Epidermal melanocyte (primary cell): ENCODE data around the gene MANF.
A peak's percentile ranks its signal among the peaks of the same experiment; 100 is the strongest.

Source experiments
- DNase-seq: peaks from one replicate; pipeline ENCODE4 v3.0.0; 2011; ENCODE audit warnings: low spot score; ENCODE audit not compliant: insufficient read length

The MANF gene

DNA sequence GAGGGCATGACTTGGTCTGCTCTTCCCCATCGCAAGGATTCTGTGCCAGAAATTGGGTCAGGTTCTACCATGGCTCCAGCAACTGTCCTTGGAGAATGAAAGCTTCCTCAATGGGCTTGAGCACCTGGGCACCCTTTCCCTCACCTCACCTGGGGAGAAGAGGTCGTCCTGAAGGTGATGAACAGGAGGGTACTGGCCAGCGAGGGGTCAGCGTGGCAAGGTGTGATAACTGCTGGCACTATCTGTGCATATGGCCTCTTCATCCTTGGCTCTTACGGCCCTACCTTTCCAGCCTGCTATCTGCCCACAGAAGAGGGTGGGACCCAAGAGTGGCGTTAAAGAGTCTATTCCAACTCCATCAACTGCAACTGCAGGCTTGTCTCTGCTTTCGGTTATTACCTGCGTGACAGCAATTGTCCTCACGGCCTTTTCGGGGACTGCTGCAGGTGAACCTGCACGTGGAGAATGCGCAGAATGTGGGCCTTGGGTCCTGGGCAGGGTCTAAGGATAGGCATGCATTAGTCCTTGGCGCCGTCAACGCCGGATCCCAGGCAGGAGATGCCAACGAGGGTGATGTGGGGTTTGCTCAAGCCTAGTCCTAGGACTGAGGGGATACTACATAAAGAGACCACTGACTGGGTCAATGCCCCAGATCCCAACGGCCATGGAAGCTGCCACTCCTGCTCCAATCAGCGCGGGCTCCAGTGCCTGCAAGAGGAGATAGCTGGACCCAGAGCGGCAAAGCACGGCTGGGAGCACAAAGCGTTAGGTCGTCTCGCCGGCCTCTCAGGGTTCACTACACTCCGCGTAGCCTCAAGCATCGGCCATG, 5.4 kb downstream of the MANF start:
- no peak for DNase-seq

DNA sequence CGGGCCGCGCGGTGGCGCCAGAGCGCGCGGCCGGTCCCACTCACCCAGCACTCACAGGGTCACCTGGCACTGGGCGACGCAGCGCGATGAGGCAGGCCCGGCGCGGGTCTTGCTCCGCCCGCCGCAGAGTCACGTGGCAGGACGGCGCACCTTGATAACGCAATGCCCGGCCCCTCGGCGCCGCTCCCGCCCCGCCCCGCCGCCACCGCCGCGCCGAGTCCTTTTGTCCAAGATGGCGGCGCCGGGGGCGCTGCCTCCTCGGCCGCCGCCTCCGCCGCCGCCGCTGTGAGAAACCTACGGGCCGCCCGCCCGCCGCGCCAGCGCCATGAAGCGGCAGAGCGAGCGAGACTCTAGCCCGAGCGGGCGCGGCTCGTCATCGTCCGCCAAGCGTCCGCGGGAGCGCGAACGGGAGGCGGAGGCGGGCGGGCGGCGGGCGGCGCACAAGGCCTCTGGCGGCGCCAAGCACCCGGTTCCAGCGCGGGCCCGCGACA, 6.0 kb downstream of the MANF start, which contains the start of gene RBM15B:
Gene RBM15B, plus strand, starts transcription at position 211 of the 491 bp plus-strand sequence. Its CDS starts 115 bp downstream, at position 326.
- peak; percentile 97 for DNase-seq

DNA sequence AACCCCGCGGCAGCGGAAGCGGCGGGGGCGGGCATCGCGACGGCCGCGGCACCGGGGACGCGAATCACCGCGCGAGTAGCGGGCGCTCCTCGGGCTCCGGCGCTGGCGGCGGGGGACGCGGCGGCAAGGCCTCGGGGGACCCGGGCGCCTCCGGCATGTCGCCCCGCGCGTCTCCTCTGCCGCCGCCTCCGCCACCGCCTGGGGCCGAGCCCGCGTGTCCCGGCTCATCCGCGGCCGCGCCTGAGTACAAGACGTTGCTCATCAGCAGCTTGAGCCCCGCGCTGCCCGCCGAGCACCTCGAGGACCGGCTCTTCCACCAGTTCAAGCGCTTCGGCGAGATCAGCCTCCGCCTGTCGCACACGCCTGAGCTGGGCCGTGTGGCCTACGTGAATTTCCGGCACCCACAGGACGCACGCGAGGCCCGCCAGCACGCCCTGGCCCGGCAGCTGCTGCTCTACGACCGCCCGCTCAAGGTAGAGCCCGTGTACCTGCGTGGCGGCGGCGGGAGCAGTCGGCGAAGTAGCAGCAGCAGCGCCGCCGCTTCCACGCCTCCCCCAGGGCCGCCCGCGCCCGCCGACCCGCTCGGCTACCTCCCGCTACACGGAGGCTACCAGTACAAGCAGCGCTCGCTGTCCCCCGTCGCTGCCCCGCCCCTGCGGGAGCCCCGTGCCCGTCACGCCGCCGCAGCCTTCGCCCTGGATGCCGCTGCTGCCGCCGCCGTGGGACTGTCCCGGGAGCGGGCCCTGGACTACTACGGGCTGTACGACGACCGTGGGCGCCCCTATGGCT, 6.7 kb downstream of the MANF start:
- no peak for DNase-seq

DNA sequence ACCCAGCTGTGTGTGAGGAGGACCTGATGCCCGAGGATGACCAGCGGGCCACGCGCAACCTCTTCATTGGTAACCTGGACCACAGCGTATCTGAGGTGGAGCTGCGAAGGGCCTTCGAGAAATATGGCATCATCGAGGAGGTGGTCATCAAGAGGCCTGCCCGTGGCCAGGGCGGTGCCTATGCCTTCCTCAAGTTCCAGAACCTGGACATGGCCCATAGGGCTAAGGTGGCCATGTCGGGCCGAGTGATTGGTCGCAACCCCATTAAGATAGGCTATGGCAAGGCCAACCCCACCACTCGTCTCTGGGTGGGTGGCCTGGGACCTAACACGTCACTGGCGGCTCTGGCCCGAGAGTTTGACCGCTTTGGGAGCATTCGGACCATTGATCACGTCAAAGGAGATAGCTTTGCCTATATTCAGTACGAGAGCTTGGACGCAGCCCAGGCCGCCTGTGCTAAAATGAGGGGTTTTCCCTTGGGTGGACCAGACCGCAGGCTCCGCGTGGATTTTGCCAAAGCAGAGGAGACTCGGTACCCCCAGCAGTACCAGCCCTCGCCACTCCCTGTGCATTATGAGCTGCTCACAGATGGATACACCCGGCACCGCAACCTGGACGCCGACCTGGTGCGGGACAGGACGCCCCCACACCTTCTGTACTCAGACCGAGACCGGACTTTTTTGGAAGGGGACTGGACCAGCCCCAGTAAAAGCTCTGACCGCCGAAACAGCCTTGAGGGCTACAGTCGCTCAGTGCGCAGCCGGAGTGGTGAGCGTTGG, 7.5 kb downstream of the MANF start:
- DNase-seq, result no peak

DNA sequence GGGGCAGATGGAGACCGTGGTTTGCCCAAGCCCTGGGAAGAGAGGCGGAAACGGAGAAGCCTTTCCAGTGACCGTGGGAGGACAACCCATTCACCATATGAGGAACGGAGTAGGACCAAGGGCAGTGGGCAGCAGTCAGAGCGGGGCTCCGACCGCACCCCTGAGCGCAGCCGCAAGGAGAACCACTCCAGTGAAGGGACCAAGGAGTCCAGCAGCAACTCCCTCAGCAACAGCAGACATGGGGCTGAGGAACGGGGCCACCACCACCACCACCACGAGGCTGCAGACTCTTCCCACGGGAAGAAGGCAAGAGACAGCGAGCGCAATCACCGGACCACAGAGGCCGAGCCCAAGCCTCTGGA, 8.0 kb downstream of the MANF start:
- no peak for DNase-seq

DNA sequence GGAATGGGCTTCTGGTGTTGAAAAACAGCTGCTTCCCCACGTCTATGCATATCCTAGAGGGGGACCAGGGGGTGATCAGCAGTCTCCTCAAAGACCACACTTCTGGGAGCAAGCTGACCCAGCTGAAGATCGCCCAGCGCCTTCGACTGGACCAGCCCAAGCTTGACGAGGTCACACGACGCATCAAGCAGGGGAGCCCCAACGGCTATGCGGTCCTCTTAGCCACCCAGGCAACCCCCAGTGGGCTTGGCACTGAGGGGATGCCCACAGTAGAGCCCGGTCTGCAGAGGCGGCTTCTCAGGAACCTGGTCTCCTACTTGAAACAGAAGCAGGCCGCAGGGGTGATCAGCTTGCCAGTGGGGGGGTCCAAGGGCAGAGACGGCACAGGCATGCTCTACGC, 8.5 kb downstream of the MANF start:
- DNase-seq, result no peak

DNA sequence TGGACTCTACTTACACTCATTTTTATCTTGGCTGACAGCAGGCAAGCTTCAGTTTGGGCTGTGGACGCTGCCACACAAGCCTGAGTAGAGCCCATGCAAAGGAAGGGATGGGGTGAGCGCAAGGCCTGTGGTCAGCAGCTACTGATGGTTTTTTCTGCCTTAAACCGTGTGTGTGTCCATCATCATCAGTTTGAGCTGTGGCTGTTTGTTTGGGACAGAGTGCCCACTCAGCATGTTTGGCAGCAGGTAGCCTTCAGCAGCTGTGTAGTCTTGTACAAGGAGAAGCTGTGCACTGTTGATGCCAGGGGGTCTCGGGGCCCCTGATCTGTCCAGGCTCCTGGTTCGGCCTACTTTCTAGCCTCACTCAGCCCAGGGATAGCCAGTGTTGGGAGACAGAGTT, 9.4 kb downstream of the MANF start:
- DNase-seq, result no peak

DNA sequence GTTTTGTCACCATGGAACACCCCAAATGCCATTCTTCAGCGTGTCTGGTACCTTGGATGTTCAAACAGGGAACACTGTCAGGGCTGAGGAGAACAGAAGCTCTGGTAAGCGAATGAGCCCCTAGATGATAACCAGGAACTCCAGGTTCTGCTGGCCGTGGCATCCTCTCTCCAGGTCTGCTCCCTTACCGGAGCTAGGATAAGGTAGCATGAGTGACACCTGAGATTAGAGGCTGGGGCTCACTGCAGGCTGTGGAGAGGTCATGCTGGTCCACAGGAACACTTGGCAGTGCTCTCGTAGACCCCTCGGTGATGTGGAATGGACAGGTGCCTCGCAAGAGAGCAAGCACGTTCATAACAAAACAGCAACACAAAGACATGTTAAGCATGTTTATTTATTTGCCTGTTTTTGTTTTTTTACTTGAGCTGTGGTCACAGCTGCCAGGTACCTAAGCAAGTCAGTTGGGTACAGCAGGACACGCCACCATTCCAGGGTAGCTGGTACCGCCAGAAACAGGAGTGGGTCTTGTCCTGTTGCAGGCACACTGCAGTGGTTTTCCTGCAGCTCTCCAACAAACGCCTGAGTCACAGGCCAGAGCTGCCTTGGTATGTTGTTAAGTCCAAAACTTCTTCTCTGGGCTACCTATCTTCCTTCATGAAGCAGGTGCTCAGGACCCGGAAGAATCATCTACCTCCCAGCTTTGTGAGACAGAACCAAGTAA, 10.6 kb downstream of the MANF start:
- DNase-seq, result no peak

DNA sequence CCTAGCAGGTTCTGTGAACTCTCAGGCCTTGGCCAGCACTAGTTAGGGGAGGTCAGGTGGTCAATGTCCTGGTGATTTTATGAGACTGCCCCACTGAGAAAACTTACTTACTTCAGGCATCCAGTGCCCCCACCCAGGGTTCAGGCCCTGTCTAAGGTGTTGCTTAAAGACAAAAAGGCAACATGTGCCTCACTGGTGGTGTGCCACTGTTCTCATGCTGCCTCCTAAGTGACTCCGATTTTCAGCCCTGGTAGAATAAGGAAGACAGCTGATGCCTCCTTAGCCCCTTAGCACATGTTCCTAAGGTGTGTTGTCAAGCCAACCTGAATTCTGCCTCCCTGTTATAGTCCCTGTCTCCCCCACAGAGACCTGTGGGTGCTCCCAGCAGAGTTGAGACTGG, 11.3 kb downstream of the MANF start:
- no peak for DNase-seq

DNA sequence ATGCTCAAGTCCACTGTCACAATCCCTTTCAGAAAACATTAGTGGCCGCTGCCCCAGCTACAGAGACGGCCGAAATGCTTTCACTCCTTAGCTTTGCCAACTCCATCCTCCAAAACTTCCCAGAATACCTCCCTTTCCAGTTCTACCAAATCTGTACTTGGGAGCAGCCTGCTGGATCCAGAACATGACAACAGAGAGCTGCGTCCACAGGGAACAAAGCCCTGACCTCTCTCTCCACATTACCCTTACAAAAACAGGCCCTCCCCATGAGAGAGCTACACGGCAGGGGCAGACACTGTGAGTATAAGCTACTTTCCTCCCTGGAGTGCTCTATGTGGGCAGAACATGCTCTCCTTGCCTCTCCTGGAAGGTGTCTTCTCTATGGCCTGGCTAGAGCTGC, 12.3 kb downstream of the MANF start:
- DNase-seq, result no peak

DNA sequence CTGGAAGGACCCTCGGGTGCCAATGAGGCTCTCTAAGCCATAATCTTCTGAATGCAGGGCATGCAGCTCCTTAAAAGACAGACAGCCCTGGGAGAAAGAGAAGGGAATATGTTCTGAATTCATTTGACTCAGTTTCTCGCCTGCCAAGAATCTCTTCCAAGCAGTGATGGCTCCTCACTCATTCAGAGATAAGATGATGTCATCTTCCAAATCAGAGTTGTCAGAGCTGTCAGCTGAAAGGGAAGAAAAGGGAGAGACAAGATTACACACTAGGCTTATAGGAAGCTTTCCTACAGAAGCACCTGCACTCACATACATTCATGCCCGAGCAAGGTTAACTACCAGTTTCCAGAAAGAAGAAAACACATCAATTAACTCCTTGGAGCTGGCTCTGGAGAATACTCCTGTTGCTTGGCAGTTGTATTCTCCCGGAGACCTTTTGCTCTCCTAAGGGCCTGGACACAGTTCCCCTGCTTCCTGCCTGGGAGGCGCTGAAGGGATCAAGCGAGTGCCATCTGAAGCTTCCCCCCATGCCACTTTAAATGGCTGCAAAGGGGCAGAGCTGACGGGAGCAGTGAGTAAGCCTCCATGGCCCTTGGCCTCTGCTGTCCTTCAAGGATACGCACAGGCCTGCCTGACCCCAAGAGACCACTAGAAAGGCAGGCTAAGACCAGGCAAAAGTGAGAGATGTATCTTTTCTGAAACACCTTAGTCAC, 13.7 kb downstream of the MANF start:
- DNase-seq, result no peak

DNA sequence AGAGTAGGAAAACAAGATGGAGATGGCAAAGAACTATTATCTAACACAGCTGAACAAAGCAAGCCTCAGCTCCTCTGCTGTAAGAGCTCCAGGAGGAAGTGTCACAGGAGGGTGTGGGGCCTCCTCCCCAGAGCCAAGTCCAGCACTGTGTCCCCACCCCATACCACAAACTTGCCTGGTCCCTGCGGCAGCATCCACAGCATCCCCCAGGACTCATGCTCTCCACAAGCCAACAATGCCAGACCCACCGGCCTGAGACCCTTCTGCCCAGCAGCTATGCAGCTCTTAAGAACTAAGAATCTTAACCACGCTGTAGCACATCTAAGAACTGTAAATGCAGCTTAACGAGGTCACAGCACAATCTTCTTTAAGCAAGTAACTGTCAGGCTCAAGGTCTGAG, 15.1 kb downstream of the MANF start:
- no peak for DNase-seq

DNA sequence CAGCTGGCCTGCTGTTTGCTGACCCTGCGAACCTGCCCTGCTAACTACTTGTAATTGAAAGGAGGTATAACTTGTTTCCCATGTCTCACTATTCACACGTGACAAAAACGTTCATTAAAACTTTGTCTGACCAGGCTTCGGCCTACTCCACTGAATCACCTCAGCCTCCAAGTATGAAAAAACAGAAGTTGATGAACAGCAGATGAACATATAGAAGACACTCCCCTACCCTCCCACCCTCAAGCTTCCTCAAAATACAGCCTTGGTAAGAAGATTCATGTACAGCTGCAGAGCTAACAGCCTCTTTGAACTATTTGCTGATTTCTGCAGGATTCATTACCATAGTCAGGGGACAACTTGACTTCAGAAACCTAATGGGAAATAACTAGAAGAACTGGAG, 16.6 kb downstream of the MANF start:
- no peak for DNase-seq

DNA sequence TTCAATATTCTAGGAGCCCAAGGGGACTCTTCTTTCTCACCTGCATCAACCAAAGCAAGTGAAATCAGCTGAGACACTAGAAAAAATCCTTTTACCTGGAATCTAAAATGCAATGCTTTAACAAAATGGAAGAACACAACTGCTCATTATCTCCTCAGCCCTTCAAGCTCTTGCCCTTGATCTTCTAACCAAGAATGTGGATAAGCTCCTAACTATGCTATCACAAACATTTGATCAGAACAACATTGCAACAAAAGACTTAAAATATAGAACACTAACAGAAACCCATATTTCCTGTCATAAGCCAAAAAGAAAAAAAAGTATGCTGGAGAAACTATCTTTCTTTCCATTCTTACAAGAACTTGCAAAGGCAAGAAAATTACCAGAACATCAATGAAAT, 18.6 kb downstream of the MANF start:
- DNase-seq, result no peak

DNA sequence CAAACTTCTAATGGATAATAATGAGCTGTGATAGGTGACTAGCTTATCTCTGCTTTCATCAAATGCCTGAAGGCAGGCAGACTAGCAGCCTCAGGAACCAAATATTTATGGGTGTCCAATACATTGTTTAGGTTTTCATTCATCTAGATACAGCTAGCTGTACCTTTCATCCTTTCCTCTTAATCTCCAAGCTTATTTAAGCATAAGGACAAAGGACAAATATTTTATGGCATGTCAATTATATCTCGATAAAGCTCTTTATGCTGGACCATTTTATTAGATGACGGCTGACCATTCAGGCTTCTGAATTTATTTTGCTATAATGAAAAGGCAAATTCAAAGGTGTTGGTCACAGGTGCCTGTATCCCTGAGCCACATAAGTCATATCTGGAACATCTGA, 22.9 kb downstream of the MANF start:
- no peak for DNase-seq

DNA sequence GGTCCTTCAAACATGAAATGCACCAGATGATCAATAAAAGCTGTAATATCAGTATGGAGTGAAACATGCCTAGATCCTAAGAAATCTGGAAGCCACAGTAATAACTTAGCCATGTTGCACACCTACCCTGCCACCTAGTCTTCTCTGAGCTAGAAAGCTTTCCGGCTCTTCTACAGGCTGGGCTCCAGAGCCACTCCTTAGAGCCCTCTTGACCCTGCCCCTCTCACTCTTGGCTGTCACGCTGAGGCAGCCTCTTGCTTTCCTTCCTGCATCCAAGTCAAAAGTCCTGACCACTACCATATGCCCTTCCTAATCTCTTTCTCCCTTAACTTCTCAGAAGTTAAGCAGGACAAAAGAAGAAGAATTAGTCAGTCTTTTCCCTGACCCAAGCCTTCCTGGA, 23.7 kb downstream of the MANF start:
- DNase-seq, result no peak

DNA sequence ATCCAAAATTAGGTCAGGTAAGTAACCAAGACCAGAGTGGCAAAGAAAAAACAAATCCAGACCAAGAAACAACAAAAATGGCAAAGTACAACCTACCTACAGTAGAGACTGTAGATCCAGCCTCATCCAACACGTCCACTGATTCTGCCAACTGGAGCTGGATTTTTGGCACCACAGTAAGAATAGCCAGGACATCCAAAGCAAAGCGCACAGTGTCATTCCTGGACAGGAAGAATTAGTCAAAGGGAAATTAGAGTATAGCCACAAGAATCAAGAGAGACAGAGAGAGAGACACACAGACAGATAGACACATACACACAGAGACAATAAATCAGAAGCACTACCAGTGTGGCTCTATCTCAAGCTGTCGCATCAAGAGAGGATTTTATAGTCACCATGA, 37.1 kb downstream of the MANF start:
- no peak for DNase-seq

DNA sequence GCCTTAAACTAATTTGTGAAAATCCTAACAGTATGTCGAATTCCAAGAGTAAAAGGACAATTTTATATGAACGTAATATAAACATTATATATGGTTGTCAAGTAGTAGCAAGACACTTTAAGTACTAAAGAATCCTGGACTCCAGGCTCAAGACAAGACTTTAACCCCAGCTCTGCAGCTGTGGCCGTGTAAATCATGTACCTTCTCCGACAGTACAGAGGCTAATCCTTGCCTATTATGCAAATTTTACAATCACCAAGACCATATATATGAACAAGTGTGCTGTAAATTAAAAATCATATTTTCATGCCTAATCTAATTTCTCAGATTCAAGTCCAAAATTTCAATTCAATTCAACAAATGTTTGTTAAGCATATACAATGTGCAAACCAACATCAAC, 41.8 kb downstream of the MANF start:
- DNase-seq, result no peak

DNA sequence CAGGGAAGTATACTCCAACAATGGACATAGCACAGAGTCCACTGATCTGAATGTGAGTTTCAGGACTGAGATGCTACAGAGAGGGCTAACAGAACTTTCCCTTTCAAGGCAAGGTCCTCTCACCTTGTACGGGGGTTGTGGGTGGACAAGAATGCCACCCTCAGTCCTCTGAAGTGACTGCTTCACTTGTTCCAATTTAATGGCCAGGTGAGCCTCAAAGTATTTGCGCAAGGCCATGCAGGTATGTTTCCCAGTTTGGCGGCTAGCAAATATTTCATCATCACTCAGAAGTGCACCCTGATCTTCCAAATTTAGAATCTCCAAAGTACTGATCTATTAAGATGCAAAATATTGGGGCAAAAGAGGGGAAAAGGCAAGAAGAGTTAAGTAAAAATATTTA, 44.0 kb downstream of the MANF start:
- DNase-seq, result no peak

DNA sequence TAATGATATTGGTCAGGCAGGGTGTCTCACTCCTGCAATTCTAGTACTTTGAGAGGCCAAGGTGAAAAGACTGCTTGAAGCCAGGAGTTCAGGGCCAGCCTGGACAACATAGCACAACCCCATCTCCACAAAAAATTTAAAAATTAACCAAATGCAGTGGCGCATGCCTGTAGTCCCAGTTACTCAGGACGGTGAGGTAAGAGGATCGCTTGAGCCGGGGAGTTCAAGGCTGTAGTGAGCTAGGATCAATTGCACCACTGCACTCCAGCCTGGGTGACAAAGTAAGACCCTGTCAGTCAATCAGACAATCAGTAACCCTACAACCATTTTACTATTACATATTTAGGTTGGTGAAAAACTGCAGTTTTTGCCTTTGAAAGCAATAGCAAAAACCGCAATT, 49.0 kb downstream of the MANF start:
- DNase-seq, result no peak
